HG03095 (cell line): ENCODE measurements around the gene SCGB1C1.
"Not testable (repeated sequence)": the region's sequence is repeated elsewhere in the genome, so short reads cannot be mapped to it uniquely, and the experiment has no call there.

Experiments used
- ATAC-seq: cut with Tn5 transposase; IDR thresholded peaks from one replicate; pipeline ENCODE4 v1.9.1; 2021; ENCODE audit warnings: moderate library complexity; ENCODE audit not compliant: unreplicated experiment

SCGB1C1 gene

GRCh38 chr11:192674-193128 is at the start of gene SCGB1C1:
Gene SCGB1C1 (plus strand): TSS chr11:193078. CDS start chr11:193100, 22 bp downstream.
- ATAC-seq = not testable (repeated sequence)

GRCh38 chr11:180242-180641 is 12.6 kb upstream of the SCGB1C1 start:
- ATAC-seq = not testable (repeated sequence)

- peak; percentile 31 for ATAC-seq
These were observed 3.6 kb upstream of the SCGB1C1 start for GRCh38 chr11:189200-189783.

- ATAC-seq = peak; percentile 77
These were observed 3.0 kb upstream of the SCGB1C1 start for GRCh38 chr11:189843-190311.

GRCh38 chr11:190546-190945 is 2.3 kb upstream of the SCGB1C1 start:
- not testable (repeated sequence) for ATAC-seq

GRCh38 chr11:191490-192478 is 1.1 kb upstream of the SCGB1C1 start:
- not testable (repeated sequence) for ATAC-seq

- ATAC-seq = not testable (repeated sequence)
These were observed 603 bp downstream of the SCGB1C1 start for GRCh38 chr11:193481-193880.

- no peak for ATAC-seq
These were observed 4.2 kb downstream of the SCGB1C1 start for GRCh38 chr11:196786-197731.

GRCh38 chr11:197741-198235 is 4.9 kb downstream of the SCGB1C1 start:
- no peak for ATAC-seq

- ATAC-seq = no peak
These were observed 5.4 kb downstream of the SCGB1C1 start for GRCh38 chr11:198236-198806.

- no peak for ATAC-seq
These were observed 6.2 kb downstream of the SCGB1C1 start for GRCh38 chr11:199004-199581.

- no peak for ATAC-seq
These were observed 6.9 kb downstream of the SCGB1C1 start for GRCh38 chr11:199782-200181.

- ATAC-seq = no peak
These were observed 7.5 kb downstream of the SCGB1C1 start for GRCh38 chr11:200224-201003.

GRCh38 chr11:201966-202365 is 9.1 kb downstream of the SCGB1C1 start:
- ATAC-seq = no peak

- ATAC-seq = no peak
These were observed 9.6 kb downstream of the SCGB1C1 start for GRCh38 chr11:202490-202889.

- no peak for ATAC-seq
These were observed 10.4 kb downstream of the SCGB1C1 start for GRCh38 chr11:203056-203944.

- no peak for ATAC-seq
These were observed 11.2 kb downstream of the SCGB1C1 start for GRCh38 chr11:203945-204586.
